Loucy (cell line): ENCODE data around the gene FGD6.
"Not testable (repeated sequence)": the region's sequence is repeated elsewhere in the genome, so short reads cannot be mapped to it uniquely, and the experiment has no call there.

Source experiments
- H2AFZ ChIP-seq: fragments of 200-600 bp; sonication (generic); 2 replicates; pipeline ENCODE4 v1.6.0; 2016; ENCODE audit warnings: antibody characterized with exemption, mild to moderate bottlenecking, low read length, moderate library complexity
- H3F3A ChIP-seq: fragments of 200-600 bp; 2 replicates; pipeline ENCODE4 v1.6.0; 2016; ENCODE audit warnings: antibody characterized with exemption, low read depth, mild to moderate bottlenecking
- H3K27me3 ChIP-seq: fragments of 200-600 bp; sonication (generic); 2 replicates; pipeline ENCODE4 v1.6.1; 2014; ENCODE audit warnings: low read length, mild to moderate bottlenecking; ENCODE audit not compliant: insufficient read depth, poor library complexity, severe bottlenecking
- H3K36me3 ChIP-seq: fragments of 200-600 bp; sonication (generic); 2 replicates; pipeline ENCODE4 v1.6.1; 2016; ENCODE audit warnings: low read length; ENCODE audit not compliant: insufficient read depth
- H3K4me1 ChIP-seq: fragments of 200-600 bp; sonication (generic); 2 replicates; pipeline ENCODE4 v1.5.1; 2014; ENCODE audit warnings: low read length, mild to moderate bottlenecking; ENCODE audit not compliant: insufficient read depth, poor library complexity, severe bottlenecking
- H3K4me2 ChIP-seq: fragments of 200-600 bp; sonication (generic); 2 replicates; pipeline ENCODE4 v1.6.0; 2014; ENCODE audit warnings: antibody characterized with exemption, low read length, low read depth, mild to moderate bottlenecking; ENCODE audit not compliant: poor library complexity, severe bottlenecking
- H3K4me3 ChIP-seq: fragments of 200-600 bp; sonication (generic); 2 replicates; pipeline ENCODE4 v1.5.1; 2014; ENCODE audit warnings: low read length, mild to moderate bottlenecking, mixed read lengths; ENCODE audit not compliant: poor library complexity, severe bottlenecking
- H3K79me2 ChIP-seq: fragments of 200-600 bp; sonication (generic); 2 replicates; pipeline ENCODE4 v1.6.1; 2014; ENCODE audit warnings: low read length; ENCODE audit not compliant: insufficient read depth
- H3K9ac ChIP-seq: fragments of 200-600 bp; sonication (generic); 2 replicates; pipeline ENCODE4 v1.6.0; 2014; ENCODE audit warnings: mild to moderate bottlenecking, low read depth, low read length, moderate library complexity; ENCODE audit not compliant: poor library complexity, severe bottlenecking
- H3K9me2 ChIP-seq: fragments of 200-600 bp; sonication (generic); replicated peaks from 2 replicates; pipeline ENCODE4 v1.6.1; 2016; ENCODE audit warnings: low read depth, low read length, mixed read lengths
- H3K9me3 ChIP-seq: fragments of 200-600 bp; sonication (generic); 2 replicates; pipeline ENCODE4 v1.6.1; 2014; ENCODE audit warnings: mild to moderate bottlenecking, antibody characterized with exemption, low read length, low read depth; ENCODE audit not compliant: insufficient read depth
- H4K20me1 ChIP-seq: fragments of 200-600 bp; sonication (generic); 2 replicates; pipeline ENCODE4 v1.6.0; 2014; ENCODE audit warnings: antibody characterized with exemption, low read length, mild to moderate bottlenecking; ENCODE audit not compliant: insufficient read depth, poor library complexity, severe bottlenecking
- CTCF ChIP-seq: fragments of 200-600 bp; sonication (generic); conservative IDR thresholded peaks from 2 replicates; pipeline ENCODE4 v1.5.1; 2014; ENCODE audit warnings: mild to moderate bottlenecking, antibody characterized with exemption, low read length
- EZH2phosphoT487 ChIP-seq: fragments of 200-600 bp; IDR thresholded peaks from 2 replicates; pipeline ENCODE4 v1.6.1; 2018; ENCODE audit warnings: antibody characterized with exemption, mild to moderate bottlenecking, moderate library complexity, borderline replicate concordance

The FGD6 gene

GRCh38 chr12:95237315-95237714 lies 20.0 kb upstream of the FGD6 start:
- Histone ChIP-seq H3K9me3 (no peaks in the 10 kb centered on the region), H3K4me1 (no peaks in the 10 kb centered on the region), H3K9ac (no peak overlapping the region), H3K9me2 (no peaks in the 10 kb centered on the region), H3K4me3 (no peak overlapping the region), H3K4me2 (no peak overlapping the region), H3K79me2 (peaks cover 87% of the 10 kb centered on the region), H3K27me3 (no peaks in the 10 kb centered on the region), H2AFZ (no peak overlapping the region), H3K36me3 (peaks cover 11% of the 10 kb centered on the region; the same call in 1 of the 2 replicates), H3F3A (no peaks in the 10 kb centered on the region), H4K20me1 (peaks cover 51% of the 10 kb centered on the region)
- TF ChIP-seq EZH2phosphoT487 (no peak), CTCF (no peak)

GRCh38 chr12:95235621-95236020 lies 18.4 kb upstream of the FGD6 start:
- not testable (repeated sequence) for H3K27me3 ChIP-seq, H3K9ac ChIP-seq, H3K4me2 ChIP-seq, H3K9me2 ChIP-seq, H2AFZ ChIP-seq, H3K36me3 ChIP-seq, H3K4me1 ChIP-seq, H3F3A ChIP-seq, H3K9me3 ChIP-seq, H3K4me3 ChIP-seq
- Histone ChIP-seq H4K20me1 (peaks cover 60% of the 10 kb centered on the region), H3K79me2 (peaks cover 87% of the 10 kb centered on the region)

- H3K4me2 ChIP-seq, H3K9me3 ChIP-seq, H3K27me3 ChIP-seq, H3K9me2 ChIP-seq, H3F3A ChIP-seq, H2AFZ ChIP-seq, H3K36me3 ChIP-seq, H3K4me3 ChIP-seq, H3K4me1 ChIP-seq, H3K9ac ChIP-seq: not testable (repeated sequence)
- H4K20me1 ChIP-seq, result peaks cover 61% of the 10 kb centered on the region
- H3K79me2 ChIP-seq, result peaks cover 87% of the 10 kb centered on the region
These were observed 16.9 kb upstream of the FGD6 start for GRCh38 chr12:95234187-95234586.

- TF ChIP-seq CTCF, result no peak
- TF ChIP-seq EZH2phosphoT487, result no peak
- H3K36me3 ChIP-seq, result peaks cover 9% of the 10 kb centered on the region; the same call in 1 of the 2 replicates
- H3K79me2 ChIP-seq, result peaks cover 86% of the 10 kb centered on the region
- H4K20me1 ChIP-seq, result peaks cover 60% of the 10 kb centered on the region
- H3K9me3 ChIP-seq, result no peaks in the 10 kb centered on the region
- H3F3A ChIP-seq, result no peaks in the 10 kb centered on the region; the same call in 1 of the 2 replicates
- H3K4me2 ChIP-seq, result no peak overlapping the region
- no peak overlapping the region for H3K9ac ChIP-seq
- peaks cover 12% of the 10 kb centered on the region for H3K4me1 ChIP-seq
- H2AFZ ChIP-seq, result no peak overlapping the region
- H3K27me3 ChIP-seq, result no peaks in the 10 kb centered on the region
- no peak overlapping the region for H3K4me3 ChIP-seq
- H3K9me2 ChIP-seq, result no peaks in the 10 kb centered on the region
These were observed 13.9 kb upstream of the FGD6 start for GRCh38 chr12:95231190-95231589.
